HG03039 (cell line): ENCODE results near the gene GORAB.
A peak's percentile ranks its signal among the peaks of the same experiment; 100 is the strongest.

ENCODE experiments used
- ATAC-seq: cut with Tn5 transposase; IDR thresholded peaks from one replicate; pipeline ENCODE4 v1.9.1; 2021; ENCODE audit warnings: mild to moderate bottlenecking, moderate library complexity; ENCODE audit not compliant: unreplicated experiment

Gene GORAB

GRCh38 chr1:170531758-170532657, at the start of gene GORAB:
GORAB (plus strand) TSS chr1:170532166; CDS start chr1:170532224, 58 bp downstream.
- peak; percentile 97 for ATAC-seq

GRCh38 chr1:170483051-170483450, 48.9 kb upstream of the GORAB start:
- no peak for ATAC-seq

- no peak for ATAC-seq
Measured at GRCh38 chr1:170487503-170487902, 44.5 kb upstream of the GORAB start.

GRCh38 chr1:170491291-170491690, 40.7 kb upstream of the GORAB start:
- no peak for ATAC-seq

GRCh38 chr1:170494369-170494768, 37.6 kb upstream of the GORAB start:
- ATAC-seq, result no peak

- no peak for ATAC-seq
Measured at GRCh38 chr1:170495006-170495405, 37.0 kb upstream of the GORAB start.

GRCh38 chr1:170498876-170499275, 33.1 kb upstream of the GORAB start:
- ATAC-seq, result no peak

- ATAC-seq, result no peak
Measured at GRCh38 chr1:170503665-170504064, 28.3 kb upstream of the GORAB start.

GRCh38 chr1:170510163-170510562, 21.8 kb upstream of the GORAB start:
- ATAC-seq, result no peak

GRCh38 chr1:170511038-170511437, 20.9 kb upstream of the GORAB start:
- ATAC-seq, result no peak

- ATAC-seq, result no peak
Measured at GRCh38 chr1:170513138-170513537, 18.8 kb upstream of the GORAB start.

GRCh38 chr1:170518185-170518834, 13.7 kb upstream of the GORAB start:
- no peak for ATAC-seq

- ATAC-seq, result no peak
Measured at GRCh38 chr1:170518965-170519364, 13.0 kb upstream of the GORAB start.

GRCh38 chr1:170520601-170521000, 11.4 kb upstream of the GORAB start:
- no peak for ATAC-seq

- no peak for ATAC-seq
Measured at GRCh38 chr1:170521818-170522217, 10.1 kb upstream of the GORAB start.

GRCh38 chr1:170530972-170531757, 801 bp upstream of the GORAB start:
- no peak for ATAC-seq

GRCh38 chr1:170533298-170533697, 1.3 kb downstream of the GORAB start:
- ATAC-seq, result no peak

- ATAC-seq, result no peak
Measured at GRCh38 chr1:170534626-170535147, 2.7 kb downstream of the GORAB start.

- no peak for ATAC-seq
Measured at GRCh38 chr1:170535418-170535817, 3.5 kb downstream of the GORAB start.

GRCh38 chr1:170536924-170537551, 5.1 kb downstream of the GORAB start:
- ATAC-seq, result no peak
